ENCODE measurements around the gene CD93.

The CD93 gene, protein sequence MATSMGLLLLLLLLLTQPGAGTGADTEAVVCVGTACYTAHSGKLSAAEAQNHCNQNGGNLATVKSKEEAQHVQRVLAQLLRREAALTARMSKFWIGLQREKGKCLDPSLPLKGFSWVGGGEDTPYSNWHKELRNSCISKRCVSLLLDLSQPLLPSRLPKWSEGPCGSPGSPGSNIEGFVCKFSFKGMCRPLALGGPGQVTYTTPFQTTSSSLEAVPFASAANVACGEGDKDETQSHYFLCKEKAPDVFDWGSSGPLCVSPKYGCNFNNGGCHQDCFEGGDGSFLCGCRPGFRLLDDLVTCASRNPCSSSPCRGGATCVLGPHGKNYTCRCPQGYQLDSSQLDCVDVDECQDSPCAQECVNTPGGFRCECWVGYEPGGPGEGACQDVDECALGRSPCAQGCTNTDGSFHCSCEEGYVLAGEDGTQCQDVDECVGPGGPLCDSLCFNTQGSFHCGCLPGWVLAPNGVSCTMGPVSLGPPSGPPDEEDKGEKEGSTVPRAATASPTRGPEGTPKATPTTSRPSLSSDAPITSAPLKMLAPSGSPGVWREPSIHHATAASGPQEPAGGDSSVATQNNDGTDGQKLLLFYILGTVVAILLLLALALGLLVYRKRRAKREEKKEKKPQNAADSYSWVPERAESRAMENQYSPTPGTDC

DNA sequence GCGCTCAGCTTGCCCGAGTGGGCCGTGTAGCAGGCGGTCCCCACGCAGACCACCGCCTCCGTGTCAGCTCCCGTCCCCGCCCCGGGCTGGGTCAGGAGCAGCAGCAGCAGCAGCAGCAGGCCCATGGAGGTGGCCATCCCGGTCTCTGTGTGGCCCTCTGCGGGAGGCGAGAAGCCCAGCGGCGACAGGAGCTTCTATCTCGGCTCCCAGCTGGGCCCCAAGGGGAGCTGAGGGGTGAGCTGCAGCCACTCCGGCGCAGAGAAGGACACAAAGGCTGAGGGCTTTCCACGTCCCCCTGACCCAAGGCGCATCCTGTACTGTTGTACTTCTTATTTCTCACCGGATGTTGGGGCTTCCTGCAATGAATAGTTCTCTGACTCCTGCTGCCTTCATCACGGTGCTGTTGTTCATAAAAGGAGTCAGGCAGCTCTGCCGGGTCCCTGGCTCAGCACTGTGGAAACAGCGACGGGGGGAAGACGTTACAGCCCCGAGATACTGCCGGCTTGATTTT, at the start of gene CD93:
CD93 (minus strand) TSS at position 269 of the 511 bp plus-strand sequence; CDS start at position 137, 132 bp downstream.
- Mint-ChIP-seq H3K36me3 (ENCODE audit: low read depth) (no peaks in the 10 kb centered on the region), H3K27ac (no peak within 1 kb of the TSS), H3K27me3 (no peaks in the 10 kb centered on the region), H3K9me3 (no peaks in the 10 kb centered on the region), H3K4me3 (no peak within 1 kb of the TSS), H3K4me1 (ENCODE audit: low read depth) (no peaks in the 10 kb centered on the region)

DNA sequence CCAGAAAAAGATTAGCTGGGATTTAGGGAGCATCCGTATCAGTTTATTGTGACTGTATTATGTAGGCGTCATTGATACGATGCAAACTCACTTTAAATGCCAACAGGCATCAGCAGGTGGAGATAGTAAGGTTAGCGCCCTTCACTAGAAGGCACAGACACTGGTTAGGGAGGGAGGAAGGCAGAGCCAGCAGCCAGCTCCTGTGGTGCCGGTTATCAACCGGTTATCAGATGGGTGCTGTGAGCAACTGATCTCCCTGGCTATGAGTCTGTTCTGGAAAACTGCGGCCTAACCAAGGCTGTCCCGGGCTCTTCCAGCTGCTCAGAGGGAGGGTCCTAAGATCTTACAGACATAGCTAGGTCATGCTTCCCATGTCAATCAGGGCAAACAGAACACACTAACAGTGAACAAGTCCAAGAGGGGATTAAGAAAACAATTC, 47.5 kb upstream of the CD93 start:
- H3K27me3 Mint-ChIP-seq: no peaks in the 10 kb centered on the region
- H3K27ac Mint-ChIP-seq: no peak overlapping the region
- H3K4me3 Mint-ChIP-seq: no peak overlapping the region
- H3K9me3 Mint-ChIP-seq: no peaks in the 10 kb centered on the region
- no peaks in the 10 kb centered on the region for H3K4me1 Mint-ChIP-seq (ENCODE audit: low read depth)
- no peaks in the 10 kb centered on the region for H3K36me3 Mint-ChIP-seq (ENCODE audit: low read depth)

DNA sequence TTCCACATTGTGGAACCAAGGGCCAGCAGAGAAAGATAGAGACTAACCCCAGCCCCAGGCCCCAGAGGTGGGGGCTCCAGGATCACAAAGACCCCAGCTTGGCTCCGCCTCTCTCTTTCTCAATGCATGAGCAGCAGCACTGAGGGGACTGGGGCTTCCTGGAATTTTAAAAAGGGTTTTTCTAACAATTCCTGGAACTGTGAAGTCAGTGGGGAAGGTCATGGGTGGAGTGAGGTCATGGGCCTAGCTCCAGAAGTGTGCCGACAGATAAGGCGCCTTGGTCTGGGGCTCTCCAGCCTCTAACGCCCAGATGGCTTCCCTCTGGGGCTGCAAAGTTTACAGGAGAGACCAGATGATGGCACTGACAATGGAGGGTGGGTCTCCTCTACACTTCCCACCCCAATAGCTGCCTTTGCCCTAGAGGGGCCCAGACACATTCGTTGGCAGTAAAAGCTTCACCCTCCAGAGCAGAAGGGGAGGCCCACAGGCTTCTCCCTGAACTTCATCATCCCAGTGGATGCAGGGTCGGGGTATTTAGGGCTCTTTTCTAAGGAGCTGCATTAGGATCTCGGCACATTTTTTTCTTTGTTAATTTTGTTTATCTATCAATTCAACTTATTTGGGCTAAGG, 46.9 kb upstream of the CD93 start:
- H3K27ac Mint-ChIP-seq: no peak overlapping the region
- H3K36me3 Mint-ChIP-seq (ENCODE audit: low read depth): no peaks in the 10 kb centered on the region
- no peaks in the 10 kb centered on the region for H3K9me3 Mint-ChIP-seq
- H3K4me3 Mint-ChIP-seq: no peak overlapping the region
- no peaks in the 10 kb centered on the region for H3K4me1 Mint-ChIP-seq (ENCODE audit: low read depth)
- no peaks in the 10 kb centered on the region for H3K27me3 Mint-ChIP-seq

DNA sequence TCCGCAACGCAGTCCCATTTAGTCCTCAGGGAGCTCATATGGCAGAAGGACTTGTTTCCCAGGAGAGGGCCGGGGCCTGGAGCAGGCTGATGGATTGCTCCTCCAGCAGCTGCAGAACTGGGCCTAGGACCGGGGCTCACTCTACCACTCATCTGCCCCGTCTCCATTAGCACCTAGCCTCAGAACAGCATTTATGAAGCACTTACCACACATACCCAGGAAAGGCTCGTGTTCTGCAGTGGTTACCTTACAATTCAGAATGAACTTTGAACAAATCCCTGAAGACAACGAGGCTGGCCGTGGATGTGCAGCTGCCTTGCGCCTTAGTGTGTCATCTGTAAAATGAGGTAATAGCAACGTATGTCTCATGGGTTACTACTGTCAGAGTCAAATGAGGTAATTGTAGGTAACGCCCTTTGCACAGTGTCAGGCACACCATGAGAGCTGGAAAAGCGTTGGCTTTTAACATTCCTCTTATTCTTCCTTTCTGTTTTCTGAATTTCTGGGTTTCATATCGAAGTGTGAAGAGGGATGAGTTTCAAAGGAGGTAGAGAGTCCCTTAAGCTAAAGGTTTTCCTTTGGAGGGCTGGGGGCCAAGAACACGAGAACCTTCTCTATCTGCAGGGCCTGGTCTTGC, 46.3 kb upstream of the CD93 start:
- Mint-ChIP-seq H3K36me3 (ENCODE audit: low read depth) (no peaks in the 10 kb centered on the region), H3K4me3 (no peak overlapping the region), H3K27ac (no peak overlapping the region), H3K9me3 (no peaks in the 10 kb centered on the region), H3K27me3 (no peaks in the 10 kb centered on the region), H3K4me1 (ENCODE audit: low read depth) (no peaks in the 10 kb centered on the region)

DNA sequence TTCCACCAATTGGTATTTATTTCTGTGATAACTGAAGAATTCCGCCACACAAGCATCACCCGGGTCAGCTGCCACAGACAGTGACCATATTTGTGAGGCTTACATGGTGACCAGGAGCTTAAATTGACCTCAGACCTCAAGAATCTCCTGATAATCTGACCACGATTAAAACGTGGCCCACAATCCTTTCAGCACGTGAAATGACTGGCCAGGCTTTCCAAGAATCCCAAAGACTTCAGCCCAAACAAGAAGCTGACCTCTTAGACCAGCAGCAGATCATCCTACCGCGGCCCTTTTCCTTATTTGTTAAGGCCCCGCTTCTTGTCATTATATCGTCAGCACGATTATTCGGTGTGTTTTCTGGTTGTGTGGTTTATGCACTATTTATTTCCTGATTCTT, 45.6 kb upstream of the CD93 start:
- Mint-ChIP-seq H3K27ac (no peak overlapping the region), H3K27me3 (no peaks in the 10 kb centered on the region), H3K9me3 (no peaks in the 10 kb centered on the region), H3K4me3 (no peak overlapping the region), H3K4me1 (ENCODE audit: low read depth) (no peaks in the 10 kb centered on the region), H3K36me3 (ENCODE audit: low read depth) (no peaks in the 10 kb centered on the region)

DNA sequence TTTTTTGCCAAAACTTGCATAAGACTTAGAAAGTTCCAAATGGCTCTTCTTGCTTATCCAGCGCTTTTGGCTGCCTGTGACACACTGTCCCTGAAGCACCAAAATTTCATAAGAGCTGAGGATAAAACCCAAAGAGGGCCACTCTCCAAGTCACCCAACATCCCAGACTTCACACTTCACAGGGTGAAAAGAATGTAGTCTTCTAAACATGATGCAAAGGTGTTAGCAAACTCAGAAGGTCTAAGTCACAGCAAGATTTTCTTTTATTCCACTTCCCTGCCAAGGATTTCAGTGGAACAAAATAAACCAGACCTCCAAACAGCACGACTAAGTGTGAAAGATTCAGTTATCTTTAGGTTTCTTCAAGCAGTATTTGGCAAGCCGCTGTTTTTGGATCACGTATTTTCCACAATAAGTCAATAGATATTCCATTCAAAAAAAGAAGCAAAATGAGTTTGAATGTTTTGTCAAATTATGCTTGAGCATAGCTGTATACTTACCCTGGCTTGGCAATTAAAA, 44.6 kb upstream of the CD93 start:
- Mint-ChIP-seq H3K4me3 (no peak overlapping the region), H3K27me3 (no peaks in the 10 kb centered on the region), H3K4me1 (ENCODE audit: low read depth) (no peaks in the 10 kb centered on the region), H3K27ac (no peak overlapping the region), H3K36me3 (ENCODE audit: low read depth) (no peaks in the 10 kb centered on the region), H3K9me3 (no peaks in the 10 kb centered on the region)

DNA sequence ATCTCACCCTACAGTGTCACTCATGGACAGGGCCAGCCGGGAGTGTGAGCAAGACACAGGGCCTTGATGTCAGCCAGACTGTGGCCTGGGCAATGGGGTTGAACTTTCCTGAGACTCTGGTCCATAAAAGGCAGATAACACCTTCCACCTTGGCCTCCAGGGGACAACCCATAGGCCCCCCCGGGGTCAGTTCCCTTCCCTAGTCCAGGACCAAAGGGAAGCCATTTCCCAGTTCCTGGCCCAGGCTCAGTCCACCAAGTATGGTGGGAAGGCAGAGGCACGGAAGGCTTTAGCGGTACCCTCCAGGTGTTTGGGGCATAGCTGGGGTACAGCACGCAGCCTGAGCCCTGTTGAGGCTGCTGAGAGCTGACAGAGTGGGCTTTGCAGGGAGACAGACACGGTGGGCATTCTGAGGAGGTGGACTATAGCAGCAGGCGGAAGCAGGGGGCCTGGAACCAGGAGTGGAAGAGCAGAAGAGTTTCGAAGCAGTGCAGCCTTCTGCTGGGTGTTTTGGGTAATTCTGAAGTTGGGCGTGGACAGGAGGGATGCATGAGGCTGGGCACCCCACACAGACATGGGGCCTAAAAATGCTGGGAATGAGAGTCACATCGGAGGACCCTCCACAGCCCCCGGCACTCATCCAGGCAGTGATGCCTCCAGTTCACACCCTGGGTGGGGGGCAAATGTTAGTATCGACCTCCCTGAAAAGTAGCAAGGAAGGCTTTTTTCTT, 43.9 kb upstream of the CD93 start:
- H3K27ac Mint-ChIP-seq: no peak overlapping the region
- no peaks in the 10 kb centered on the region for H3K4me1 Mint-ChIP-seq (ENCODE audit: low read depth)
- no peaks in the 10 kb centered on the region for H3K27me3 Mint-ChIP-seq
- no peaks in the 10 kb centered on the region for H3K36me3 Mint-ChIP-seq (ENCODE audit: low read depth)
- H3K9me3 Mint-ChIP-seq: no peaks in the 10 kb centered on the region
- H3K4me3 Mint-ChIP-seq: no peak overlapping the region

DNA sequence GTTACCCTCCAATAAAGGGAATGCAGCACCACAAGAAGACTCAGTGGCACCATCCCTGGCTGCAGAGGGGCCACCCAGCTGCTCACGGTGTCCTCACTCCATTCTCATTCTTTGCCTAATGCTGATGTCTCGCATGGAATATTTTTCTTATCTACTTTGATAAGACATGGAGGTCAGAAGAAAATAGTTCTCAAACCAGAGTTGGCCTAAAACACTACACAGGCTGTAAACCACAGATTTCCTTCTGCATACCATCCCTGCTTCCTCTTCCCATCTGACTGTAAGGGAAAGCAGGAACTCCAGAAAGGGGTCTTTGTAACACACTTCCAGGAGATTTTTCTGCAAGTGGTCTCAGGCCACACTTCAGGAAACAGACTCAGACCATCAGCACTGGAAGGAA, 43.1 kb upstream of the CD93 start:
- Mint-ChIP-seq H3K36me3 (ENCODE audit: low read depth) (no peaks in the 10 kb centered on the region), H3K27ac (no peak overlapping the region), H3K27me3 (no peaks in the 10 kb centered on the region), H3K9me3 (no peaks in the 10 kb centered on the region), H3K4me1 (ENCODE audit: low read depth) (no peaks in the 10 kb centered on the region), H3K4me3 (no peak overlapping the region)

DNA sequence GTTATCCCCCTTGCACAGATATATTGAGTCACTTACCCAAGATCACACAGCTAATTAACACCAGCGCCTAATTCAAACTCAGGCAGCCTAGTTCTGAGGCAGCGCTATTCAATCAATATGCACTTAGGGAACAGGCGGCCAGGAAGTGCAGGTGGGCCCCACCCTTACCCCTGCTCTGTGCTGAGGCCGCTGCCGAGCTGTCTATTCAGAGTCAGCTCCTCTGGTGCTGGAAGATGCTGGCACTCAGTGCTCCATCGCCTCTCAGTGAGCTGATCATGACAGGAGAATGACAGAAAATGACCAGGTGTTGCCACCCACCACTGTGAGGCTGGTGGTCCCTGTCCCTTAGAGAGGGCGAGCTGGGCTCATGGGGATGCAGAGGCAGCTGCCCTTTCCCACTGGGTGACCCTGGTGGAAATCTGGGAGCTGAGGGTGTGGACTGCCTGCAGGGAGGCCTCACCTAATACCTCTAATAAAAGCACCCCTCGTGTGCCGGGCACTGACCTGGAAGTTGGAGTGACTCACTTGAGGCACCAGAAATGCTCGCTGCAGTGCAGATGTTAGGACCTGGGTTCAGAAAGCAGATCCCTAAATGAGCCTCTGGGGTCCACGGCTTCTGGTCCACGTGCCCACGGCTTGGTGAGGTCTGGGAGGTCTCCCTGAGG, 42.5 kb upstream of the CD93 start:
- Mint-ChIP-seq H3K4me3 (no peak overlapping the region), H3K36me3 (ENCODE audit: low read depth) (no peaks in the 10 kb centered on the region), H3K27ac (no peak overlapping the region), H3K4me1 (ENCODE audit: low read depth) (no peaks in the 10 kb centered on the region), H3K9me3 (no peaks in the 10 kb centered on the region), H3K27me3 (no peaks in the 10 kb centered on the region)

DNA sequence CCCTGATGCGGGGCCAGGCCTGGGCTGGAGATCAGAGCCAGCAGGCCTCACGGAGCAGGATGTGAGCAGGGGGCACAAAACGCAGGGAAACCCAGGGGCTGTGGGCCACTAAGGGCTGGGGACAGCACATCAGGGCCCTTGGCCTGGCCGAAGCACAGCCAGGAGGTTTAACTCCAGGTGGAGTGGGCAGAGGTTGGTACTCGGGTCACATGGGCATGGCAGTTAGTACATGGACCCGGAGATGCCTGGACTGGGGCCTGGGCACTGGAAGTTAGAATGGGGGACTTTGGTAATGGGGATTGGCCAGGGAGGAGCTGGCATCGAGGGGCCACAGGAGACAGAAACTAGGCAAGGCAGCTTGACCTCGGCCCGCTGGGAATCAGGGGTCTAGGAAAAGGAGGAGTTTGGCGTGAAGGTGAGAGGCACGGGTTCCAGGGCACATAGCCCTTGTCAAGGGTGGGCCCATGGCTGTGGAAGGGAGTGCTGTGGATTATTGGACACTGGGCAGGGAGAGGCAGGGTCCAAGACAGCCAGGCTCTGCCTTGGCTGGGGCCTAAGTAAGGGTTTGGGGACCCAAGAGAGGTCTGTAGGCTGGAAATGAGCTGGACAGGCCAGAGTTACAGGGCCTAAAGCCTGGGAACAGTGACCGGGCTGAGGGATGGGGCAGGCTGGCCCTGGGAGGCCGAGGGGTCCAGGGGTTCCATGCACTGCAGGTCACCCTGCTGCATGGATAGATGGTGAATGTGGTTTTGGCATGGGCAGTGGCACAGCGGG, 41.6 kb upstream of the CD93 start:
- Mint-ChIP-seq H3K4me1 (ENCODE audit: low read depth) (no peaks in the 10 kb centered on the region), H3K9me3 (no peaks in the 10 kb centered on the region), H3K27me3 (no peaks in the 10 kb centered on the region), H3K4me3 (no peak overlapping the region), H3K27ac (no peak overlapping the region), H3K36me3 (ENCODE audit: low read depth) (no peaks in the 10 kb centered on the region)

DNA sequence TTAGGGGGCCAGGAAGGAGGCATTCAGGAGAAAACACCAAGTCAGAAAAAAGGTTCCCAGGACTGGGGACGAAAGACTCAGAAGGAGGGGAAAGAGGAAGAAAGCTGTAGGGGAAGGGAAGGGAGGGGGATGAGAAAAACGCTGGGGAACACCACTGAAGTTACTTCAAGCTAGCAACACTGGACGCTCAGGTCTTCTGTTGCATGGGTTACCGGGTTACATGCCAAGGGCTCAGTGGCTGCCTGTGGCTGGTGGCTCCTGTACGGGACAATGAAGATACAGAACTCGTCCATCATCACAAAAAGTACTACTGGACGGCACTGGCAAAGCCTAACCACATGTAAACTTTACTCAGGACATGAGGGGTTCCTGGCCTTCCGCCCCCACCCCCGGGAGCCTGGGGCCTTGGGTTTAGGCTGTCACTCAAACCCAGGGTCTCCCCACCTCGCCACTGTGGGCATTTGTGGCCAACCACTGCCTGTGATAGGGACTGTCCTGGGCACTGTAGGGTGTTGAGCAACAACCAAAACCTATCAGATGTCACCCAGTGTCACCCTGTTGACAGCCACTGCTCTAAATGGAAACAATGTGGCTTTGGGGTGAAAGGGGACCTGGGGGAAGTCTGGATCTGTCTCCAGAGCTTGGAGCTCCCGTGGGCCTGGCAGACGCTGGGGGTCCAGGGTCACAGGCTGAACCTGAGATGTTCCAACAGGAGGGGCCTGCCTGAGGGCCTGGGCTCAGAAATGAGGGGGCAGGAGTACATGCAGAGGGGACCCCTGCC, 40.3 kb upstream of the CD93 start:
- Mint-ChIP-seq H3K36me3 (ENCODE audit: low read depth) (no peaks in the 10 kb centered on the region), H3K4me3 (no peak overlapping the region), H3K27ac (peak overlapping the region; percentile 26), H3K9me3 (no peaks in the 10 kb centered on the region), H3K27me3 (no peaks in the 10 kb centered on the region), H3K4me1 (ENCODE audit: low read depth) (no peaks in the 10 kb centered on the region)

DNA sequence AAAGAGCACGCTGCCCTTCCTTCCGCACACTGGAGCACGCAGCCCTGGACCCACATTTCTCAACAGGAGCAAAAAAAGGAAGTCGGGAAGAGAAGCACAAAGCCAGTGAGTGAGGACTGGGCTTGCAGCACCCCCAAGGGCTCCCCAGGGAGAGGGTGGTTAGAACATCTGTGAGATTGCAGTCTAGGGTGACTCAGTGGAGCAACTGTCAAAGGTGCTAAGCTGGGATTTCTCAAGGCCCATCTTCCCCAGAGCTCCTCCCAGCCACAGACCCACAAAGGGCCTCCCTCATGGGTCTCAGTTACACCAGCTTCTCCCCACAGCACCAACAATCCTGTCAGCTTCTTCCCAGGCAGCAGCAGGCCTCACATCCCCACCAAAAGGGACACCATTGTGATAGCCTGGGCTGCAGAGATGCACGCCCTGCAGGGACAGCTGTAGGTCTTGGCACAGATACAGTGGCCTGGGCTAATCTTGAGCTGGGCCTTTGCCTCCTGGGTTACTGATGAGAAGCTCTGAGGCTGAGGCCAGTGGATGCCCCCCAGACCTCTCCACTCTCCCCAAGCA, 39.6 kb upstream of the CD93 start:
- Mint-ChIP-seq H3K4me3 (no peak overlapping the region), H3K36me3 (ENCODE audit: low read depth) (no peaks in the 10 kb centered on the region), H3K4me1 (ENCODE audit: low read depth) (no peaks in the 10 kb centered on the region), H3K9me3 (no peaks in the 10 kb centered on the region), H3K27ac (no peak overlapping the region), H3K27me3 (no peaks in the 10 kb centered on the region)

Measured in stimulated activated naive CD8-positive, alpha-beta T cell treated with anti-CD3 and anti-CD28 coated beads, Interleukin-15, Interleukin-2, amounts not matched to agents 100 ng/mL and 50 ng/mL, for 24 hours (primary cell).